ENCODE data around the gene GALNT13. TPM values are rescaled to one million over a fixed set of nuclear protein-coding genes. Genes with fewer than 3 reads are reported as not detected.

The GALNT13 gene
- total RNA-seq, 1 donor from 2014 or later, result 0.46 TPM

DNA sequence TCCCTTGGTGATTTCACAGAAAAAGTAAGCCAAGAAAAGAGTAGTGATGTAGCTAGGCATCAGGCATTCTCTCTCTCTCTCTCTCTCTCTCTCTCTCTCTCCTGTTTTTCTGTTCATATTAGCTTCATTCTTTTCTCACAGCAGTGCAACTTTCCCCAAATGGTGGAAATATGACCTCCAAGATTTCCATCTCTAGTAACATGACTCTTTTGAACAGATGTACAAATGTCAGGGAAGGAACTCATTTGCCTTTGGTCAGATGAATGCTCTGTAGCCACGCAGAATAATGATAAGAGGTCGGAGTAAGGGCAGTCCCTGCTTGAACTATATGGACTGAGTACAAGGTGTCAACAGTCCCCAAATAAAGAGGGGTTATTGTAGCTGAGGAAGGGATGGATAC, 316.2 kb downstream of the GALNT13 start:
- no peaks in the 10 kb centered on the region for H3K27me3 ChIP-seq (ENCODE audit: control insufficient read depth, insufficient read depth, low read length)
- H3K4me3 ChIP-seq (ENCODE audit: low read depth, low read length), result no peak overlapping the region
- TF ChIP-seq, protein P1, sequence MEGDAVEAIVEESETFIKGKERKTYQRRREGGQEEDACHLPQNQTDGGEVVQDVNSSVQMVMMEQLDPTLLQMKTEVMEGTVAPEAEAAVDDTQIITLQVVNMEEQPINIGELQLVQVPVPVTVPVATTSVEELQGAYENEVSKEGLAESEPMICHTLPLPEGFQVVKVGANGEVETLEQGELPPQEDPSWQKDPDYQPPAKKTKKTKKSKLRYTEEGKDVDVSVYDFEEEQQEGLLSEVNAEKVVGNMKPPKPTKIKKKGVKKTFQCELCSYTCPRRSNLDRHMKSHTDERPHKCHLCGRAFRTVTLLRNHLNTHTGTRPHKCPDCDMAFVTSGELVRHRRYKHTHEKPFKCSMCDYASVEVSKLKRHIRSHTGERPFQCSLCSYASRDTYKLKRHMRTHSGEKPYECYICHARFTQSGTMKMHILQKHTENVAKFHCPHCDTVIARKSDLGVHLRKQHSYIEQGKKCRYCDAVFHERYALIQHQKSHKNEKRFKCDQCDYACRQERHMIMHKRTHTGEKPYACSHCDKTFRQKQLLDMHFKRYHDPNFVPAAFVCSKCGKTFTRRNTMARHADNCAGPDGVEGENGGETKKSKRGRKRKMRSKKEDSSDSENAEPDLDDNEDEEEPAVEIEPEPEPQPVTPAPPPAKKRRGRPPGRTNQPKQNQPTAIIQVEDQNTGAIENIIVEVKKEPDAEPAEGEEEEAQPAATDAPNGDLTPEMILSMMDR (IDR thresholded peaks at IDR 0.05; ENCODE audit: insufficient read depth, low read length, poor library complexity, severe bottlenecking), result no peak
- no peaks in the 10 kb centered on the region for H3K36me3 ChIP-seq (ENCODE audit: control insufficient read depth, insufficient read depth, low read length)
- no peak for DNase-seq (ENCODE audit: low read depth)

DNA sequence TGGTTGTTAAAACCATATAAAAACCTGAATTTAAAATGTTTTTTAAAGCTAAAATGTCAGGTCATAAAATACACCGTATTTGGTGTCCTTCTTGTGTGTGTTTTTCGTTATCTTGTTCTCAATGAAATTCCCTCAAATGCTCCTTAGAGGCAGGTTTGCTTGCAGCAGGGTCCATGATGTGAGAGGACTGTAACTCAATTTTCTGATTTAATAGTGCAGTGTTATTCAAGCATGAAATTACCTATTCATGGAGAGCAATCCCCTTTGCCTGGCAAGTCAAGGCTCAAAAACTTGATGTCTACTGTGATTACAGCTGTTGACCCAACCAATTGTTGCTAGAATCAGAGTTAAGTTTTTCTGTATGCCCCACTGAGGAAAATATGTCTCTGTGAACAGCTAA, 318.2 kb downstream of the GALNT13 start:
- H3K36me3 ChIP-seq (ENCODE audit: control insufficient read depth, insufficient read depth, low read length), result no peaks in the 10 kb centered on the region
- TF ChIP-seq, protein P1 (IDR thresholded peaks at IDR 0.05; ENCODE audit: insufficient read depth, low read length, poor library complexity, severe bottlenecking), result no peak
- no peak for DNase-seq (ENCODE audit: low read depth)
- H3K27me3 ChIP-seq (ENCODE audit: control insufficient read depth, insufficient read depth, low read length), result no peaks in the 10 kb centered on the region
- H3K4me3 ChIP-seq (ENCODE audit: low read depth, low read length), result no peak overlapping the region

DNA sequence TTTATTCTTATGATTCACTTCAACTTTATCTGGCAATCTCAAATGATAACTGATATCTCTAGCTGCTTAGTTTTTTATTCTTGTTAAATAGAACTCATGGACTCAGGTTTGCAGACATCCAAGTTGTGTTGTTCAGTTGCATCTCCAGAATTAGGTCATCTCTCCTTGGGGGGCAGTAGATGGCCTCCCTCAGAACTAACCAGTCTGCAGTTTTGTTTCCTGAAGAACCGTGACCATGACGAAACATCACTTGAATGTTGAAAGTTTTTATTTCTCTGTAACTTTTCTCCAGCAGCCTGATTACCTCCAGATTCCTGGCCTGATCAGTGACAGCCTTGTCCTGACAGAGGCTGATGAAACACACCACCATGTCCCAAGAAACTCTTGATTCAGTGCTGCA, 321.5 kb downstream of the GALNT13 start:
- no peaks in the 10 kb centered on the region for H3K27me3 ChIP-seq (ENCODE audit: control insufficient read depth, insufficient read depth, low read length)
- H3K4me3 ChIP-seq (ENCODE audit: low read depth, low read length), result no peak overlapping the region
- no peak for DNase-seq (ENCODE audit: low read depth)
- no peaks in the 10 kb centered on the region for H3K36me3 ChIP-seq (ENCODE audit: control insufficient read depth, insufficient read depth, low read length)
- TF ChIP-seq, protein P1 (IDR thresholded peaks at IDR 0.05; ENCODE audit: insufficient read depth, low read length, poor library complexity, severe bottlenecking), result no peak

- Histone ChIP-seq H3K36me3 (ENCODE audit: control insufficient read depth, insufficient read depth, low read length) (no peaks in the 10 kb centered on the region), H3K27me3 (ENCODE audit: control insufficient read depth, insufficient read depth, low read length) (no peaks in the 10 kb centered on the region), H3K4me3 (ENCODE audit: low read depth, low read length) (no peak overlapping the region)
- no peak for DNase-seq (ENCODE audit: low read depth)
- TF ChIP-seq, protein P1 (IDR thresholded peaks at IDR 0.05; ENCODE audit: insufficient read depth, low read length, poor library complexity, severe bottlenecking), result no peak
Measured at GRCh38 chr2:154194909-154195643, 323.4 kb downstream of the GALNT13 start.

DNA sequence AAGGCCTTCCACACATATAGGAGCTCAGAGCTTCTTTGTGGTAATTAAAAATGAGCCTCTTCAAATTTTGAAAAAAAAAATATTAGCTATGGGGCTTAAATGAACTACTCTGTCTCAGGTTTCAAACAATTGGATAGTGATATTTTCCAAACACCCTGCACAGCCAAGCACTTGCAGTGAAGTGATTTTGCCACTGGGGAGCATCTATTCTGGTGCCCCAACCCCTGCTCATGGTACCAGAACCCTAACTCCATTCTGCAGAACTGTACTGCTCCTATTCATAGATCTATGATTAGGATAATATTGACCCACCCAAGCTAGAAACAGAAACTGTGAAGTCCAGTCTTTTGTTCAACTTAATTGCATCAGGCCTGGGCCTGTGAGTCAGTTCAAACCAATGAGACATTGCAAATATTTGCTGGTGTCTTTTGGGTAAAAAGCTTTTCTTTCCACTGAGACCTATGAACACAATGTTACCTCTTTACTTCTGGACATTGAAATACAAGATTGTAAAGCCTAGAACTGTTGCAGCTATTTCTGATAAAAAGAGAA, 324.0 kb downstream of the GALNT13 start:
- TF ChIP-seq, protein P1 (IDR thresholded peaks at IDR 0.05; ENCODE audit: insufficient read depth, low read length, poor library complexity, severe bottlenecking), result no peak
- no peak for DNase-seq (ENCODE audit: low read depth)
- Histone ChIP-seq H3K36me3 (ENCODE audit: control insufficient read depth, insufficient read depth, low read length) (no peaks in the 10 kb centered on the region), H3K27me3 (ENCODE audit: control insufficient read depth, insufficient read depth, low read length) (no peaks in the 10 kb centered on the region), H3K4me3 (ENCODE audit: low read depth, low read length) (no peak overlapping the region)

GRCh38 chr2:154198866-154199265, 327.1 kb downstream of the GALNT13 start:
- TF ChIP-seq, protein P1 (IDR thresholded peaks at IDR 0.05; ENCODE audit: insufficient read depth, low read length, poor library complexity, severe bottlenecking), result no peak
- no peak for DNase-seq (ENCODE audit: low read depth)
- H3K27me3 ChIP-seq (ENCODE audit: control insufficient read depth, insufficient read depth, low read length), result no peaks in the 10 kb centered on the region
- H3K36me3 ChIP-seq (ENCODE audit: control insufficient read depth, insufficient read depth, low read length), result no peaks in the 10 kb centered on the region
- H3K4me3 ChIP-seq (ENCODE audit: low read depth, low read length), result no peak overlapping the region
